LNCaP clone FGC (cell line): ENCODE data around the gene TSPAN31.

Experiments
- DNase-seq: peaks from one replicate; pipeline ENCODE4 v3.0.0-alpha.2; 2011; ENCODE audit warnings: low read depth
- H3K4me3 ChIP-seq: 2 replicates; pipeline ENCODE4 v1.5.1; 2011; ENCODE audit warnings: mild to moderate bottlenecking, low read depth, low read length, control low read depth
- TF ChIP-seq, protein P1 (sequence below): IDR thresholded peaks from 2 replicates; pipeline ENCODE4 v1.5.1; 2012; ENCODE audit warnings: mild to moderate bottlenecking; ENCODE audit not compliant: control insufficient read depth, insufficient read depth; ENCODE audit errors: extremely low read depth

Gene TSPAN31

DNA sequence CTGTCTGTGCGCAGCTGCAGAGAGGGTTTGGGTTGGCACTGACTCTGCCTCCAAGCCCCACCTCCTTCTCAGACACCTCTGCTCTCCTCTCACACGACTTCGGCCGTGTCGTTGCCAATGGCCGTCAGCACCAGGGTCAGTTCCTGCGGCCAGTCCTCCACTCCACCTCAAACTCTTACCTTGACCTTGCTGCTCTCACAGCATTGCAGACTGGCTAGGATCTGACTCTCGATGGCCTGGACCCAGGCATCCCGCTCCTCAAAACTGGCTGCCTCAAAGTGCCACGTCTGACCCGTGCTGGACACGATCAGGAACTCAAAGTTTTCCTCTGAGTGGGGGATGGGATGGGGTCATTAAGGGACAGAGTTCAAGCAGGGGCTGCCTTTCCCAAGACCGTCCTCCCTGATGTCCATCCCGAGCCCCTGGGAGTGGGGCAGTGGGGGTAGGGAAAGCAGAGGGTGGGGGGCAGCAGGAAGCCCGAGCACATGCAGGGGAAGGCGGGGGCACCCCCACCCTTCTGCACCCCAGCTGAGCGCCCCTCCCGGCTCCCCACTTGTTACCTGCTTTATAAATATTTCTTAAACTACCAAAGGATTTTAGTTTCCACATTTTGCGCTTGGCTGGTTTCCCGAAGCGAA lies 17.0 kb upstream of the TSPAN31 start:
- DNase-seq: peak; percentile 59
- TF ChIP-seq, protein P1, sequence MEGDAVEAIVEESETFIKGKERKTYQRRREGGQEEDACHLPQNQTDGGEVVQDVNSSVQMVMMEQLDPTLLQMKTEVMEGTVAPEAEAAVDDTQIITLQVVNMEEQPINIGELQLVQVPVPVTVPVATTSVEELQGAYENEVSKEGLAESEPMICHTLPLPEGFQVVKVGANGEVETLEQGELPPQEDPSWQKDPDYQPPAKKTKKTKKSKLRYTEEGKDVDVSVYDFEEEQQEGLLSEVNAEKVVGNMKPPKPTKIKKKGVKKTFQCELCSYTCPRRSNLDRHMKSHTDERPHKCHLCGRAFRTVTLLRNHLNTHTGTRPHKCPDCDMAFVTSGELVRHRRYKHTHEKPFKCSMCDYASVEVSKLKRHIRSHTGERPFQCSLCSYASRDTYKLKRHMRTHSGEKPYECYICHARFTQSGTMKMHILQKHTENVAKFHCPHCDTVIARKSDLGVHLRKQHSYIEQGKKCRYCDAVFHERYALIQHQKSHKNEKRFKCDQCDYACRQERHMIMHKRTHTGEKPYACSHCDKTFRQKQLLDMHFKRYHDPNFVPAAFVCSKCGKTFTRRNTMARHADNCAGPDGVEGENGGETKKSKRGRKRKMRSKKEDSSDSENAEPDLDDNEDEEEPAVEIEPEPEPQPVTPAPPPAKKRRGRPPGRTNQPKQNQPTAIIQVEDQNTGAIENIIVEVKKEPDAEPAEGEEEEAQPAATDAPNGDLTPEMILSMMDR: no peak
- H3K4me3 ChIP-seq: peak overlapping the region; percentile 53

DNA sequence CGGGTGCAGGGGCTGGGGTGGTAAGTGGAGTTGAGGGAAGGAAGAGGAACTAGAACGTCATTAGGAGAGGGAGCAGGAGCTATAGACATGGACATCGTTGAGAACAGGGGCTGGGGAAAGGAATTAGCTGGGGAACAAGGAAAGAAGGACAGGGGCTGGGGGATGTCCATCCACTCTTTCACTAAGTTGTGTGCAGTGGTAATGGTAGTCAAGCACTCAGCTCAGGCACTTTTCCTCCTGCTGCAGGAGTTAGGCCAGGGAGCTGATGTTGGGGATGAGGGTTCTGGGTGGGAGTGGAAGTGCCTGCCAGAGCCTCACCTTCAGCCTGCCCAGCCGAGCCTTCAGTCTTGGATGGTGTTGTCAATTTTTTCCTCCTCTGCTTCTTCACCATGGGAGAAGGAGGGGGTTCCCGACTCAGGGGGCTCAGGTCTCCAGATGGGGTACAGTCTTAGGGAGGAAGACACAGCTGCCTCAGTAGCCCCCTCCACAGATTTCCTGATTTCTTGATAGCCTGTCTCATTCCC lies 15.5 kb upstream of the TSPAN31 start:
- no peak for DNase-seq
- H3K4me3 ChIP-seq: no peak overlapping the region
- TF ChIP-seq, protein P1: no peak

DNA sequence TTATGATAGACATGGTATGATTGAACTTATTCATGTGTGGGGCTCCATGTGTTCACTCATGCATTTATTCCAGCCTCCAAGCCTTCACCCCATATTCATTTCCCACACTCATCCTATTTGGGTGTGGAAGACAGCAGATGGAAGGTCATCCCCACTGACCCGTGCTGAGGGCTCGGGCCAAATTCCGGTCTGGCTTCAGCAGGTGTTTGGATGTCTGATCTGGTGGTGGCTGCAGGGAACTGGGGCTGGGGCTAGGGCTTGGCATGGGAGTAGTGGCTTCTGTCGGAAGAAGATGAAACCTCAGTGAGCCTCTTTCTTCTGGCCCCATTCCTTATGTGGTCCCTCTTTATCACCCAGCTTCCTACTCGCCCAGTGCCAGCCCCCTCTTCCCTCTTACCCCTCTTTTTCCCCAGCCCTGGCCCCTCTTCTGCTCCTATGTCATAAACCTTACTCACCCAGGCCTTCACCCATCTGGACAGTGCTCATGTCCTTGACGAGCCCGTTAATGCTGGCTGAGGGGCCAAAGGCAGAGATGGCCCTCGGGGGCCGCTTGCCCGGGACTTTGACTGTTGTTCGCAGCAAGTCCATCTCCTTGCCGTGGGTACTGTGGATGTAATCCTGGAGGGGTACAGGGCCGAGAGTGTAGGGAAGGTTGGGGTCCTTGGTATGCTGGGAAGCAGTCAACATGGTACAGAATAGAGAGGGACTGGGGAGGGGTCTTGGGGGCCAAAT lies 14.3 kb upstream of the TSPAN31 start:
- TF ChIP-seq, protein P1: no peak
- no peak for DNase-seq
- H3K4me3 ChIP-seq: no peak overlapping the region

DNA sequence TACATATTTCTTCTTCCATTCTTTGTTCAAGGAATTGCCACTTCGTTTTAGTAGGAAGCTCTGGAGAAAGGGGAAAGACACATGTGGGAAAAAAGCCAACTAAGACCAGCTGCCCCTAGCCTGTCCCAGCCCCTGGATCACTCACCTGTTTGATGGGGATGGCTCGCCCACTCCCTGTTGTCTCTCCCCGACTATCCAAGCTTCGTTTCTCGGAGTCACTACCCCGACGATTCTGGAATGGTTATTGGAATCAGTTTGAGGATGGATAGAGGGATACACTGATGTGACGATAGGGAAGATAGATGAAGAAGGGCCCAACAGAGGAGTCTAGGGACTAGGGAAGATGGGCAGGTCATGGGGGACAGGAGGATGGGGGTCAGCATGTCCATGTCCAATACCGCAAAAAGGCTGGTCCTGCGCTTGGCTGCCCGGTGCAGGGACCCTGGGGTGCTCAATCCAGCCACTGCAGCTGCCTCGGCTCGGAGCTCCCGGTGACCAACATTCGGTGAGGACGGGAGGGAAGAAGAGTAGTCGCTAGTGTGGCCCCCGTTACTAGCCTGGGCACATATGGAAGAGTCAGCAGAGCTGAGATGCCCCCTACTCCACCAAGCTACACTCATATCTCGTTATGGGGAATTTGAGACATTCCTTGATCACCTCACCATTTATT lies 13.3 kb upstream of the TSPAN31 start:
- H3K4me3 ChIP-seq: no peak overlapping the region
- TF ChIP-seq, protein P1: no peak
- no peak for DNase-seq

DNA sequence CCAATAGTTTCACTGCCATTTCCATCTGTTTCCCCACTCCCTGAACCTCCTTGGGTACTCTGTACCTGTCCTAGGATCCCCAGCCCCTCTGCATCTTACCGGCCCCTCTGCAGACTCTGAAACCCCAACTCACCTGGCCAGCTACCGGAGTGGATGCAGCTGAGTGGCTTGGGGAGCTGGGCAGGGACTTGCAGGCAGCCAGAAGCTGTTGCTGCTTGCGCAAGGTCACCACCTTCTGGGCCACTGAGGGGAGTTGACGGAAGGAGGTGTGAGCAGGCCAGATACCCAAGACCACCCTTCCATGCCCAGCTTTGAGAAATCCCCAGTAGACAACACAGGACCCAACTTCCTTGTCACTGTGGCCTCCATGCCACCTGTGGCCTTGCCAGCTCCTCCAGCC lies 12.6 kb upstream of the TSPAN31 start:
- no peak overlapping the region for H3K4me3 ChIP-seq
- no peak for DNase-seq
- TF ChIP-seq, protein P1: no peak

DNA sequence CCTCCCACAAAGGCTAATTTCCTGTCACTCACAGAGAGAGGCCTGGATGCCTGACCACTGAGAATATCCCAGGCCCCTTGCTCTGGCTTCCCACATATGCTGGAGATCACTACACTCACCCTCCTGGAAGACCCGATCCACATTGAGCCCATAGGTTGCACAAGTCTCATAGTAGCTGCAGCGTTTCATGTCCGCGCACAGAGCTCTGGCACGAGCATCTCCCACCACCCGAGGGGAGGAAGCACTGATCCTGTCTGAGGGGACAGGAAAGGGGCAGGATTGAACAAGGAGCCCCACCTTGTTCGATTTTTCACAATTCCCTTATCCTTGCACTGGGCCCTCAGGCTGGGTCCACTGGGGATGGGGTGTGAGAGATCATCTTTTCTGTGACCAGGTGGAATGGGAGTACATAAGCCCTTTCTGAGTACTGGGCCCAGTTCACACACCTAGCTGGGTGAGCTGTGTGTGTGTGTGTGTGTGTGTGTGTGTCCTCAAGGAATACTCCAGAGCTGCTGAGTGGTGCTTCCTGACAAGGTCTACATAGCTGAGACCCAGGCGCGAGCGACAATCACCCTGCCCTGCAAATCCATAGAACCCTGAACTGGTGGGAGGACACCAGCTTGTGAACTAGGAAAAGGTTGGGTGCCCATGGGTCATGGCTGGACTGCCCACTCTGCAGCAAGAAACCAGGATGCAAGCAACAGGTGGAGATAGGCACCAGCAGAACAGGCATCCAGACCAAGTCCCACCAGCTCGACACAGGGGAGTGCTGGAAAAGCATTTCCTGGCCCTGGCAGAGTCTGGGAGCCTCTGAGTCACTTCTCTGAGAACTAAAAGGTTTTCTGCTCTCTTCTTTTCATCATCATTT lies 11.9 kb upstream of the TSPAN31 start:
- TF ChIP-seq, protein P1: no peak
- no peak overlapping the region for H3K4me3 ChIP-seq
- no peak for DNase-seq
